ENCODE measurements around the gene GNA12.

Gene GNA12

GRCh38 chr7:2864999-2865670 is 21.0 kb upstream of the GNA12 start:
- WGBS, 2 experiments, result 68 to 69% methylated on average over 17 of the region's 17 CpGs
- Histone ChIP-seq H3K4me3 (ENCODE audit: insufficient read depth, low read depth, low read length) (no peak overlapping the region), H3K9me3 (ENCODE audit: control insufficient read depth, low read length) (no peaks in the 10 kb centered on the region), H3K27me3 (ENCODE audit: control insufficient read depth, insufficient read depth, low read length, poor library complexity, severe bottlenecking) (no peaks in the 10 kb centered on the region), H3K4me1 (ENCODE audit: control insufficient read depth, insufficient read depth, low read length) (peaks cover 5% of the 10 kb centered on the region), H3K36me3 (ENCODE audit: control insufficient read depth, insufficient read depth, low read length) (no peaks in the 10 kb centered on the region), H3K27ac (ENCODE audit: insufficient read depth, low read depth, low read length, poor library complexity, severe bottlenecking) (no peak overlapping the region)

GRCh38 chr7:2864204-2864985 is 20.3 kb upstream of the GNA12 start:
- Histone ChIP-seq H3K36me3 (ENCODE audit: control insufficient read depth, insufficient read depth, low read length) (no peaks in the 10 kb centered on the region), H3K9me3 (ENCODE audit: control insufficient read depth, low read length) (no peaks in the 10 kb centered on the region), H3K4me1 (ENCODE audit: control insufficient read depth, insufficient read depth, low read length) (peaks cover 5% of the 10 kb centered on the region), H3K4me3 (ENCODE audit: insufficient read depth, low read depth, low read length) (no peak overlapping the region), H3K27me3 (ENCODE audit: control insufficient read depth, insufficient read depth, low read length, poor library complexity, severe bottlenecking) (no peaks in the 10 kb centered on the region), H3K27ac (ENCODE audit: insufficient read depth, low read depth, low read length, poor library complexity, severe bottlenecking) (no peak overlapping the region)
- 91 to 93% methylated on average over 12 of the region's 12 CpGs for WGBS, 2 experiments

- H3K36me3 ChIP-seq (ENCODE audit: control insufficient read depth, insufficient read depth, low read length), result no peaks in the 10 kb centered on the region
- no peaks in the 10 kb centered on the region for H3K27me3 ChIP-seq (ENCODE audit: control insufficient read depth, insufficient read depth, low read length, poor library complexity, severe bottlenecking)
- peaks cover 5% of the 10 kb centered on the region for H3K4me1 ChIP-seq (ENCODE audit: control insufficient read depth, insufficient read depth, low read length)
- no peak overlapping the region for H3K4me3 ChIP-seq (ENCODE audit: insufficient read depth, low read depth, low read length)
- H3K9me3 ChIP-seq (ENCODE audit: control insufficient read depth, low read length), result no peaks in the 10 kb centered on the region
- no peak overlapping the region for H3K27ac ChIP-seq (ENCODE audit: insufficient read depth, low read depth, low read length, poor library complexity, severe bottlenecking)
- 72 to 80% methylated on average over 16 to 18 of the region's 18 CpGs for WGBS, 2 experiments
Observed at GRCh38 chr7:2863461-2864066, 19.5 kb upstream of the GNA12 start.

- Histone ChIP-seq H3K4me3 (ENCODE audit: insufficient read depth, low read depth, low read length) (no peak overlapping the region), H3K4me1 (ENCODE audit: control insufficient read depth, insufficient read depth, low read length) (peaks cover 5% of the 10 kb centered on the region), H3K27ac (ENCODE audit: insufficient read depth, low read depth, low read length, poor library complexity, severe bottlenecking) (no peak overlapping the region), H3K27me3 (ENCODE audit: control insufficient read depth, insufficient read depth, low read length, poor library complexity, severe bottlenecking) (no peaks in the 10 kb centered on the region), H3K9me3 (ENCODE audit: control insufficient read depth, low read length) (no peaks in the 10 kb centered on the region), H3K36me3 (ENCODE audit: control insufficient read depth, insufficient read depth, low read length) (no peaks in the 10 kb centered on the region)
- 89 to 90% methylated on average over 22 of the region's 22 CpGs for WGBS, 2 experiments
Observed at GRCh38 chr7:2862831-2863361, 18.8 kb upstream of the GNA12 start.

- Histone ChIP-seq H3K4me1 (ENCODE audit: control insufficient read depth, insufficient read depth, low read length) (peaks cover 5% of the 10 kb centered on the region), H3K27ac (ENCODE audit: insufficient read depth, low read depth, low read length, poor library complexity, severe bottlenecking) (no peak overlapping the region), H3K4me3 (ENCODE audit: insufficient read depth, low read depth, low read length) (no peak overlapping the region), H3K27me3 (ENCODE audit: control insufficient read depth, insufficient read depth, low read length, poor library complexity, severe bottlenecking) (no peaks in the 10 kb centered on the region), H3K36me3 (ENCODE audit: control insufficient read depth, insufficient read depth, low read length) (no peaks in the 10 kb centered on the region), H3K9me3 (ENCODE audit: control insufficient read depth, low read length) (no peaks in the 10 kb centered on the region)
- 89 to 91% methylated on average over 3 to 4 of the region's 4 CpGs for WGBS, 2 experiments
Observed at GRCh38 chr7:2861509-2861908, 17.4 kb upstream of the GNA12 start.

- no peaks in the 10 kb centered on the region for H3K36me3 ChIP-seq (ENCODE audit: control insufficient read depth, insufficient read depth, low read length)
- H3K4me3 ChIP-seq (ENCODE audit: insufficient read depth, low read depth, low read length), result no peak overlapping the region
- 83 to 89% methylated on average over 14 of the region's 14 CpGs for WGBS, 2 experiments
- H3K9me3 ChIP-seq (ENCODE audit: control insufficient read depth, low read length), result no peaks in the 10 kb centered on the region
- H3K27ac ChIP-seq (ENCODE audit: insufficient read depth, low read depth, low read length, poor library complexity, severe bottlenecking), result no peak overlapping the region
- H3K27me3 ChIP-seq (ENCODE audit: control insufficient read depth, insufficient read depth, low read length, poor library complexity, severe bottlenecking), result no peaks in the 10 kb centered on the region
- H3K4me1 ChIP-seq (ENCODE audit: control insufficient read depth, insufficient read depth, low read length), result peaks cover 5% of the 10 kb centered on the region
Observed at GRCh38 chr7:2860627-2861133, 16.6 kb upstream of the GNA12 start.

GRCh38 chr7:2859952-2860351 is 15.8 kb upstream of the GNA12 start:
- no peak overlapping the region for H3K27ac ChIP-seq (ENCODE audit: insufficient read depth, low read depth, low read length, poor library complexity, severe bottlenecking)
- H3K36me3 ChIP-seq (ENCODE audit: control insufficient read depth, insufficient read depth, low read length), result no peaks in the 10 kb centered on the region
- no peaks in the 10 kb centered on the region for H3K9me3 ChIP-seq (ENCODE audit: control insufficient read depth, low read length)
- H3K4me1 ChIP-seq (ENCODE audit: control insufficient read depth, insufficient read depth, low read length), result peaks cover 5% of the 10 kb centered on the region
- H3K4me3 ChIP-seq (ENCODE audit: insufficient read depth, low read depth, low read length), result no peak overlapping the region
- H3K27me3 ChIP-seq (ENCODE audit: control insufficient read depth, insufficient read depth, low read length, poor library complexity, severe bottlenecking), result no peaks in the 10 kb centered on the region
- 90 to 97% methylated on average over 6 of the region's 6 CpGs for WGBS, 2 experiments

GRCh38 chr7:2858621-2859020 is 14.5 kb upstream of the GNA12 start:
- Histone ChIP-seq H3K9me3 (ENCODE audit: control insufficient read depth, low read length) (no peaks in the 10 kb centered on the region), H3K27me3 (ENCODE audit: control insufficient read depth, insufficient read depth, low read length, poor library complexity, severe bottlenecking) (no peaks in the 10 kb centered on the region), H3K4me1 (ENCODE audit: control insufficient read depth, insufficient read depth, low read length) (peaks cover 5% of the 10 kb centered on the region), H3K36me3 (ENCODE audit: control insufficient read depth, insufficient read depth, low read length) (no peaks in the 10 kb centered on the region), H3K27ac (ENCODE audit: insufficient read depth, low read depth, low read length, poor library complexity, severe bottlenecking) (no peak overlapping the region), H3K4me3 (ENCODE audit: insufficient read depth, low read depth, low read length) (no peak overlapping the region)
- WGBS, 2 experiments, result 94 to 95% methylated on average over 5 of the region's 5 CpGs

- Histone ChIP-seq H3K27me3 (ENCODE audit: control insufficient read depth, insufficient read depth, low read length, poor library complexity, severe bottlenecking) (no peaks in the 10 kb centered on the region), H3K36me3 (ENCODE audit: control insufficient read depth, insufficient read depth, low read length) (no peaks in the 10 kb centered on the region), H3K27ac (ENCODE audit: insufficient read depth, low read depth, low read length, poor library complexity, severe bottlenecking) (no peak overlapping the region), H3K4me1 (ENCODE audit: control insufficient read depth, insufficient read depth, low read length) (peaks cover 5% of the 10 kb centered on the region), H3K9me3 (ENCODE audit: control insufficient read depth, low read length) (no peaks in the 10 kb centered on the region), H3K4me3 (ENCODE audit: insufficient read depth, low read depth, low read length) (no peak overlapping the region)
- WGBS, 2 experiments, result 83 to 89% methylated on average over 5 of the region's 5 CpGs
Observed at GRCh38 chr7:2856388-2857169, 12.5 kb upstream of the GNA12 start.
